GM12864 (cell line): ENCODE measurements around the gene TTC6.

Source experiments
- DNase-seq: peaks from one replicate; pipeline ENCODE4 v3.0.0-alpha.2; 2011; ENCODE audit warnings: low read depth
- H3K4me3 ChIP-seq: 2 replicates; pipeline ENCODE4 v1.5.1; 2011; ENCODE audit warnings: mild to moderate bottlenecking, low read depth, low read length, control low read depth
- TF ChIP-seq, protein P1 (sequence below): IDR thresholded peaks from 2 replicates; pipeline ENCODE4 v1.5.1; 2011; ENCODE audit warnings: low read depth, mild to moderate bottlenecking, moderate library complexity, low read length, control low read depth, inconsistent platforms; ENCODE audit errors: missing control alignments

The TTC6 gene

GRCh38 chr14:37638599-37638998 is 43.2 kb downstream of the TTC6 start:
- TF ChIP-seq, protein P1, sequence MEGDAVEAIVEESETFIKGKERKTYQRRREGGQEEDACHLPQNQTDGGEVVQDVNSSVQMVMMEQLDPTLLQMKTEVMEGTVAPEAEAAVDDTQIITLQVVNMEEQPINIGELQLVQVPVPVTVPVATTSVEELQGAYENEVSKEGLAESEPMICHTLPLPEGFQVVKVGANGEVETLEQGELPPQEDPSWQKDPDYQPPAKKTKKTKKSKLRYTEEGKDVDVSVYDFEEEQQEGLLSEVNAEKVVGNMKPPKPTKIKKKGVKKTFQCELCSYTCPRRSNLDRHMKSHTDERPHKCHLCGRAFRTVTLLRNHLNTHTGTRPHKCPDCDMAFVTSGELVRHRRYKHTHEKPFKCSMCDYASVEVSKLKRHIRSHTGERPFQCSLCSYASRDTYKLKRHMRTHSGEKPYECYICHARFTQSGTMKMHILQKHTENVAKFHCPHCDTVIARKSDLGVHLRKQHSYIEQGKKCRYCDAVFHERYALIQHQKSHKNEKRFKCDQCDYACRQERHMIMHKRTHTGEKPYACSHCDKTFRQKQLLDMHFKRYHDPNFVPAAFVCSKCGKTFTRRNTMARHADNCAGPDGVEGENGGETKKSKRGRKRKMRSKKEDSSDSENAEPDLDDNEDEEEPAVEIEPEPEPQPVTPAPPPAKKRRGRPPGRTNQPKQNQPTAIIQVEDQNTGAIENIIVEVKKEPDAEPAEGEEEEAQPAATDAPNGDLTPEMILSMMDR: no peak
- no peak for DNase-seq
- H3K4me3 ChIP-seq: no peak overlapping the region

- no peak overlapping the region for H3K4me3 ChIP-seq
- TF ChIP-seq, protein P1: no peak
- DNase-seq: no peak
Measured at GRCh38 chr14:37641117-37641516, 45.7 kb downstream of the TTC6 start.

DNA sequence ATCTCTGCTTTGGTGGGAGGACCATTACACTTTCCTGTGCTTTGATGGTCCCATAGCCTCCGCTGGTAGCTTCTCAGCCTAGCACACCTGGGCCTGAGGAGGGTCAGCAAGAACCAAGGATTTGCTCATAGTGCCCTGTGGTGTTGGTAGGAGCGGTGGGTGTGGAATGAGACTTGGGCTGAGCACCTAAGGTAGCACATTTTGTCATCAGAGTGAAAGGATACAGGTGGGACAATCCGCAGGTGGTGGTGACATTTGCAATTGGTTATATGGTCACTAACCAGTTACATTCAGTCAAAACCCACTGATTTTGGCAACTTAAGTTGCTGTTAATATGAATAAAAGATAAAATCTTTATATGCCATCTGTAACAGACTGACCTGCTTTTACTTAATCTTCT is 46.7 kb downstream of the TTC6 start:
- TF ChIP-seq, protein P1: no peak
- no peak overlapping the region for H3K4me3 ChIP-seq
- DNase-seq: no peak

DNA sequence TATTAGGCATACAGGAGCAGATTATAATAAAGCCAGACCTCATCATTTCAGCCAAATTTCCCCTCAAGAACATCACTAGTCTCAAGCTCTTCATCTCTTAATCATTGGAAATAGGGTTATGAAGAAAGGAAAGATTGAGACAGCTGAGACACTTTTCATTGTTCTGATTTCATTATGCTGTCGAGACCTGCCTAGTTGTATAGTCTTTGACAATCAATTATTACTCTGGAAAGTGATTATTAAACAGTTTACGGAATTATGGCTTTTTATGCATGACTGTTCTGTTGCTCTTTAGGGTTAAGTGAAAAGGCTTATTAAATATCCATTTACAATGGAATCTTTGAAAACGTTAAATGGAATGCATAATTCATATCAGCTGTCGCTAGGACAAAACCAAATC is 48.3 kb downstream of the TTC6 start:
- DNase-seq: no peak
- no peak overlapping the region for H3K4me3 ChIP-seq
- TF ChIP-seq, protein P1: no peak
